Measurements from ENCODE around the gene SOX15.

- TF ChIP-seq, protein P1, sequence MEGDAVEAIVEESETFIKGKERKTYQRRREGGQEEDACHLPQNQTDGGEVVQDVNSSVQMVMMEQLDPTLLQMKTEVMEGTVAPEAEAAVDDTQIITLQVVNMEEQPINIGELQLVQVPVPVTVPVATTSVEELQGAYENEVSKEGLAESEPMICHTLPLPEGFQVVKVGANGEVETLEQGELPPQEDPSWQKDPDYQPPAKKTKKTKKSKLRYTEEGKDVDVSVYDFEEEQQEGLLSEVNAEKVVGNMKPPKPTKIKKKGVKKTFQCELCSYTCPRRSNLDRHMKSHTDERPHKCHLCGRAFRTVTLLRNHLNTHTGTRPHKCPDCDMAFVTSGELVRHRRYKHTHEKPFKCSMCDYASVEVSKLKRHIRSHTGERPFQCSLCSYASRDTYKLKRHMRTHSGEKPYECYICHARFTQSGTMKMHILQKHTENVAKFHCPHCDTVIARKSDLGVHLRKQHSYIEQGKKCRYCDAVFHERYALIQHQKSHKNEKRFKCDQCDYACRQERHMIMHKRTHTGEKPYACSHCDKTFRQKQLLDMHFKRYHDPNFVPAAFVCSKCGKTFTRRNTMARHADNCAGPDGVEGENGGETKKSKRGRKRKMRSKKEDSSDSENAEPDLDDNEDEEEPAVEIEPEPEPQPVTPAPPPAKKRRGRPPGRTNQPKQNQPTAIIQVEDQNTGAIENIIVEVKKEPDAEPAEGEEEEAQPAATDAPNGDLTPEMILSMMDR (IDR thresholded peaks at IDR 0.05) = no peak
- no peak for TF ChIP-seq ZFX (IDR thresholded peaks at IDR 0.05; ENCODE audit: borderline replicate concordance)
Measured at GRCh38 chr17:7583253-7584109, 6.4 kb downstream of the SOX15 start, which contains the start of gene MPDU1.

Data from 22Rv1 (cell line).